ENCODE results near the gene CHD6.

Gene CHD6

GRCh38 chr20:41575412-41575811, 42.8 kb downstream of the CHD6 start:
- TF ChIP-seq CTCF (IDR thresholded peaks at IDR 0.05): no peak
- no peak for DNase-seq (ENCODE audit: low spot score)
- no peak overlapping the region for H3K27ac ChIP-seq
- H3K4me3 ChIP-seq: no peak overlapping the region

- Histone ChIP-seq H3K27ac (no peak overlapping the region), H3K4me3 (no peak overlapping the region)
- no peak for TF ChIP-seq CTCF (IDR thresholded peaks at IDR 0.05)
- DNase-seq (ENCODE audit: low spot score): no peak
Observed at GRCh38 chr20:41574802-41575389, 43.3 kb downstream of the CHD6 start.

- no peak for DNase-seq (ENCODE audit: low spot score)
- no peak for TF ChIP-seq CTCF (IDR thresholded peaks at IDR 0.05)
- H3K4me3 ChIP-seq: no peak overlapping the region
- no peak overlapping the region for H3K27ac ChIP-seq
Observed at GRCh38 chr20:41573955-41574354, 44.2 kb downstream of the CHD6 start.

- TF ChIP-seq CTCF (IDR thresholded peaks at IDR 0.05): no peak
- Histone ChIP-seq H3K4me3 (no peak overlapping the region), H3K27ac (no peak overlapping the region)
- no peak for DNase-seq (ENCODE audit: low spot score)
Observed at GRCh38 chr20:41572010-41572572, 46.1 kb downstream of the CHD6 start.

- TF ChIP-seq CTCF (IDR thresholded peaks at IDR 0.05): no peak
- Histone ChIP-seq H3K27ac (no peak overlapping the region), H3K4me3 (no peak overlapping the region)
- DNase-seq (ENCODE audit: low spot score): no peak
Observed at GRCh38 chr20:41571006-41571405, 47.2 kb downstream of the CHD6 start.

GRCh38 chr20:41570557-41570956, 47.6 kb downstream of the CHD6 start:
- DNase-seq (ENCODE audit: low spot score): no peak
- Histone ChIP-seq H3K4me3 (no peak overlapping the region), H3K27ac (no peak overlapping the region)
- no peak for TF ChIP-seq CTCF (IDR thresholded peaks at IDR 0.05)

- TF ChIP-seq CTCF (IDR thresholded peaks at IDR 0.05): no peak
- Histone ChIP-seq H3K4me3 (no peak overlapping the region), H3K27ac (no peak overlapping the region)
- no peak for DNase-seq (ENCODE audit: low spot score)
Observed at GRCh38 chr20:41567615-41568014, 50.6 kb downstream of the CHD6 start.
